GM12878 (cell line): ENCODE measurements around the gene GOLGA8B. TPM values are rescaled to one million over a fixed set of nuclear protein-coding genes. Genes with fewer than 3 reads are reported as not detected.

Experiments
- ATAC-seq: fragments of 200-7000 bp; cut with Tn5 transposase; 3 replicates; pipeline ENCODE4 v1.9.1; 2020; ENCODE audit warnings: mild to moderate bottlenecking, moderate library complexity
- BruUV-seq: library from RNA; stranded (reverse); fragments of 400-500 nt; replicated peaks from 2 replicates; lab custom pipeline; 2021; lab: Mats Ljungman, UMichigan
- CTCF ChIA-PET: fragments of 300-600 bp; sonication (Branson Sonifier 250); formaldehyde crosslinking; extraction: SDS; loops from one replicate; lab custom pipeline; 2021; ENCODE audit warnings: inconsistent platforms; lab: Yijun Ruan, JAX
- POLR2A ChIA-PET: fragments of 350-600 bp; formaldehyde crosslinking; extraction: SDS; loops from one replicate; lab custom pipeline; 2021; ENCODE audit warnings: inconsistent platforms; lab: Charles Lee
- RAD21 ChIA-PET: fragments of 300-600 bp; sonication (Branson Sonifier 250); formaldehyde crosslinking; loops from one replicate; lab custom pipeline; 2023; ENCODE audit warnings: antibody characterized with exemption; ENCODE audit not compliant: unreplicated experiment; lab: Charles Lee
- SMC1A ChIA-PET: fragments of 300-600 bp; sonication (Branson Sonifier 250); formaldehyde crosslinking; loops from one replicate; lab custom pipeline; 2023; ENCODE audit not compliant: unreplicated experiment, uncharacterized antibody; lab: Charles Lee
- DNase-seq: peaks from one replicate; pipeline ENCODE4 v3.0.0-alpha.2; 2011; ENCODE audit warnings: low read depth, low spot score
- FAIRE-seq: peaks from 3 replicates; lab custom pipeline; 2011; peaks lifted over from hg19 to GRCh38; lab: Jason Lieb, UNC
- H2AFZ ChIP-seq: 2 replicates; pipeline ENCODE4 v1.6.0; 2011; ENCODE audit warnings: low read depth, low read length, control low read depth; ENCODE audit not compliant: control insufficient read depth
- H3K27ac ChIP-seq: 2 replicates; pipeline ENCODE4 v1.5.1; 2011; ENCODE audit warnings: control low read depth; ENCODE audit not compliant: control insufficient read depth, insufficient read depth
- H3K27me3 ChIP-seq, 2 experiments: replicated peaks in 1 of 2; 2 replicates each; pipeline versions ENCODE4 v1.6.0 to v1.6.1; 2011; ENCODE audit warnings: low read length in 1 of 2; ENCODE audit not compliant: control insufficient read depth in 2 of 2, insufficient read depth in 2 of 2
- H3K36me3 ChIP-seq, 2 experiments: 2 replicates each; pipeline ENCODE4 v1.5.1; 2011; ENCODE audit warnings: low read length in 1 of 2; ENCODE audit not compliant: control insufficient read depth in 2 of 2, insufficient read depth in 2 of 2
- H3K4me1 ChIP-seq: 2 replicates; pipeline ENCODE4 v1.6.1; 2011; ENCODE audit warnings: mild to moderate bottlenecking, low read length, moderate library complexity, mixed read lengths; ENCODE audit not compliant: control insufficient read depth, insufficient read depth
- H3K4me2 ChIP-seq: 2 replicates; pipeline ENCODE4 v1.6.0; 2011; ENCODE audit warnings: control low read depth; ENCODE audit not compliant: control insufficient read depth, insufficient read depth
- H3K4me3 ChIP-seq: fragments of 200-600 bp; sonication (generic); 2 replicates; pipeline ENCODE4 v1.5.1; 2016
- H3K79me2 ChIP-seq: 2 replicates; pipeline ENCODE4 v1.6.0; 2011; ENCODE audit warnings: low read length; ENCODE audit not compliant: control insufficient read depth, insufficient read depth
- H3K9ac ChIP-seq: 2 replicates; pipeline ENCODE4 v1.8.0; 2011; ENCODE audit warnings: low read length, control low read depth, mixed read lengths; ENCODE audit not compliant: control insufficient read depth, insufficient read depth
- H3K9me3 ChIP-seq: replicated peaks from 3 replicates; pipeline ENCODE4 v1.5.1; 2011; ENCODE audit warnings: mild to moderate bottlenecking, low read length; ENCODE audit not compliant: control insufficient read depth, insufficient read depth
- H4K20me1 ChIP-seq: 2 replicates; pipeline ENCODE4 v1.6.0; 2011; ENCODE audit not compliant: control insufficient read depth, insufficient read depth
- ATF3 ChIP-seq: IDR thresholded peaks from 2 replicates; pipeline ENCODE4 v1.6.1; 2011; ENCODE audit warnings: low read depth, mild to moderate bottlenecking, low read length, moderate library complexity, borderline replicate concordance; ENCODE audit errors: extremely low read depth
- CBX3 ChIP-seq: fragments of 200-600 bp; sonication (generic); IDR thresholded peaks from 2 replicates; pipeline ENCODE4 v1.6.1; 2016; ENCODE audit warnings: low read depth, borderline replicate concordance
- CHD4 ChIP-seq: fragments of 200-600 bp; sonication (generic); IDR thresholded peaks from 2 replicates; pipeline ENCODE4 v1.6.1; 2016; ENCODE audit warnings: mild to moderate bottlenecking
- EZH2 ChIP-seq: IDR thresholded peaks from 2 replicates; pipeline ENCODE4 v1.6.1; 2012; ENCODE audit warnings: low read depth, mild to moderate bottlenecking, control low read depth, inconsistent platforms, low read length, borderline replicate concordance; ENCODE audit not compliant: control insufficient read depth
- GATAD2B ChIP-seq: fragments of 450-650 bp; conservative IDR thresholded peaks from 2 replicates; pipeline ENCODE4 v1.6.1; 2017; ENCODE audit warnings: low read depth, mild to moderate bottlenecking, moderate library complexity
- IKZF2 ChIP-seq, 2 experiments: fragments of 450-650 bp; IDR thresholded peaks; 2 replicates each; pipeline ENCODE4 v1.6.1; 2017; ENCODE audit warnings: mild to moderate bottlenecking in 2 of 2, moderate library complexity in 2 of 2
- KAT2A ChIP-seq: conservative IDR thresholded peaks from 2 replicates; pipeline ENCODE4 v1.6.1; 2011; ENCODE audit warnings: low read depth, low read length; ENCODE audit not compliant: control insufficient read depth
- MAX ChIP-seq: IDR thresholded peaks from 2 replicates; pipeline ENCODE4 v1.6.1; 2012; ENCODE audit warnings: low read depth, low read length, improper control_type of control experiment
- NFYB ChIP-seq: IDR thresholded peaks from 2 replicates; pipeline ENCODE4 v1.6.1; 2011; ENCODE audit warnings: low read depth, mild to moderate bottlenecking, low read length, improper control_type of control experiment, moderate library complexity; ENCODE audit not compliant: insufficient read depth
- SMARCA5 ChIP-seq: fragments of 450-650 bp; IDR thresholded peaks from 2 replicates; pipeline ENCODE4 v1.6.1; 2017; ENCODE audit warnings: mild to moderate bottlenecking
- TBL1XR1 ChIP-seq: IDR thresholded peaks from 2 replicates; pipeline ENCODE4 v1.6.1; 2012; ENCODE audit warnings: low read depth, low read length, improper control_type of control experiment
- ZNF687 ChIP-seq: fragments of 450-650 bp; IDR thresholded peaks from 2 replicates; pipeline ENCODE4 v1.6.1; 2017; ENCODE audit warnings: mild to moderate bottlenecking, moderate library complexity
- WGBS: methylation state at CpG from one replicate; pipeline ENCODE4 v1.1.6; 2016; ENCODE audit warnings: low lambda C conversion rate; ENCODE audit not compliant: insufficient replicate concordance, insufficient coverage; ENCODE audit errors: missing lambda C conversion rate; 5-methylcytosine and 5-hydroxymethylcytosine counted together
- in situ Hi-C: fragments of 300-500 bp; cut with MboI; formaldehyde crosslinking; loops from 9 replicates; pipeline ENCODE4 v1.14.3; 2018; ENCODE audit warnings: mixed read lengths
- intact Hi-C: fragments of 100-400 bp; cut with micrococcal nuclease; formaldehyde crosslinking; loops from one replicate; pipeline ENCODE4 v1.14.2; 2022; ENCODE audit not compliant: unreplicated experiment
- polyA plus RNA-seq, 11 experiments: library from polyadenylated mRNA; depleted of rRNA in 4 of 11; unstranded in 6 of 11; stranded (reverse) in 5 of 11; fragments of >200 nt; fragmentation: Nextera tagmentation in 4 of 11; fragmentation: Illumina TruSeq in 1 of 11; extraction: Ambion mirVana in 4 of 11; extraction: Trizol in 1 of 11; gene quantifications; 1 replicate in 1 of 11; 2 replicates in 10 of 11; pipeline versions ENCODE4 v1.2.1 to v1.2.3, GENCODE V29; 2011 to 2016; ENCODE audit warnings: inconsistent platforms in 2 of 11, missing spikeins in 2 of 11, low read depth in 1 of 11
- total RNA-seq, 4 experiments: library from RNA; depleted of rRNA in 3 of 4; stranded (reverse); fragments of >200 nt in 3 of 4; fragmentation: Illumina TruSeq in 1 of 4; extraction: Trizol in 1 of 4; gene quantifications; 2 replicates each; pipeline versions ENCODE4 v1.2.1 to v1.2.3, GENCODE V29; 2013 to 2021
- TF ChIP-seq, protein P1 (sequence below): fragments of 450-650 bp; IDR thresholded peaks from 2 replicates; pipeline ENCODE4 v1.6.1; 2018; ENCODE audit warnings: borderline replicate concordance, mild to moderate bottlenecking; ENCODE audit not compliant: partially characterized antibody

Gene GOLGA8B
- total and polyA plus RNA-seq, 10 of the 15 experiments (the other 5 are each of a cell fraction or from before 2014, with no cell fraction given), result 18.5 to 302 (median 78.7) TPM

- CTCF ChIA-PET, result no interaction called here
Measured at GRCh38 chr15:34628577-34629152, 45.2 kb upstream of the GOLGA8B start.

DNA sequence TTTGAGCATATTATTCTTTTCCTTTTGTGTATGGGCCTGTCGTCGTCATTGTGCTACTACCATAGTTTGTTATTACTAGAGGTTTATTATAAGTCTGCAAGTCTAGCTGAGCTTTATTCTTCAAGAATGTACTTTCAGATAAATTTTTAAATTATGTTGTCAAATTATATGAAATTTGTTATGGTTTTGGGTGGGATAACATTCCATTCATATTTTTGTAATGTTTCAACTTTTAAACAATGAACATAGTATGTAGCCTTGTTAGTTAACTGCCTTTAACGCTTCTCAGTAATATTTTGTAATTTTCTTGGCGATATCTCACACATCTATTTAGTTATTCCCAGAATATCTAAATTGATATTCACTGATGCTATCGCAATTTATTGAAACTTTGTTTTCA, 41.6 kb upstream of the GOLGA8B start:
- BruUV-seq, result no TSS peak
- no peak for FAIRE-seq
- Histone ChIP-seq H3K36me3 (no peaks in the 10 kb centered on the region), H3K9ac (no peak overlapping the region), H3K4me3 (no peak overlapping the region), H2AFZ (no peak overlapping the region), H3K4me2 (no peak overlapping the region), H4K20me1 (no peaks in the 10 kb centered on the region), H3K79me2 (no peaks in the 10 kb centered on the region), H3K9me3 (no peaks in the 10 kb centered on the region), H3K27ac (no peak overlapping the region), H3K27me3 (no peaks in the 10 kb centered on the region), H3K4me1 (no peaks in the 10 kb centered on the region)
- ChIA-PET SMC1A (no interaction called here), CTCF (no interaction called here), RAD21 (no interaction called here), POLR2A (interaction anchor here (0.6 kb wide), 1 partner anchor 874 kb away, joined by 5 read pairs; no protein-coding TSS in a partner anchor)
- intact Hi-C loops, result no loop called here
- WGBS, result 43% methylated on average over 5 of the region's 5 CpGs
- in situ Hi-C loops, result no loop called here
- no peak for DNase-seq
- ATAC-seq, result no peak
- no peak for TF ChIP-seq NFYB
- TF ChIP-seq ZNF687, result no peak
- TF ChIP-seq SMARCA5, result no peak
- TF ChIP-seq, protein P1, sequence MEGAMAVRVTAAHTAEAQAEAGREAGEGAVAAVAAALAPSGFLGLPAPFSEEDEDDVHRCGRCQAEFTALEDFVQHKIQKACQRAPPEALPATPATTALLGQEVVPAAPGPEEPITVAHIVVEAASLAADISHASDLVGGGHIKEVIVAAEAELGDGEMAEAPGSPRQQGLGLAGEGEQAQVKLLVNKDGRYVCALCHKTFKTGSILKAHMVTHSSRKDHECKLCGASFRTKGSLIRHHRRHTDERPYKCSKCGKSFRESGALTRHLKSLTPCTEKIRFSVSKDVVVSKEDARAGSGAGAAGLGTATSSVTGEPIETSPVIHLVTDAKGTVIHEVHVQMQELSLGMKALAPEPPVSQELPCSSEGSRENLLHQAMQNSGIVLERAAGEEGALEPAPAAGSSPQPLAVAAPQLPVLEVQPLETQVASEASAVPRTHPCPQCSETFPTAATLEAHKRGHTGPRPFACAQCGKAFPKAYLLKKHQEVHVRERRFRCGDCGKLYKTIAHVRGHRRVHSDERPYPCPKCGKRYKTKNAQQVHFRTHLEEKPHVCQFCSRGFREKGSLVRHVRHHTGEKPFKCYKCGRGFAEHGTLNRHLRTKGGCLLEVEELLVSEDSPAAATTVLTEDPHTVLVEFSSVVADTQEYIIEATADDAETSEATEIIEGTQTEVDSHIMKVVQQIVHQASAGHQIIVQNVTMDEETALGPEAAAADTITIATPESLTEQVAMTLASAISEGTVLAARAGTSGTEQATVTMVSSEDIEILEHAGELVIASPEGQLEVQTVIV, result no peak
- TF ChIP-seq ATF3, result no peak

More at GRCh38 chr15:34628577-34629152, 45.2 kb upstream of the GOLGA8B start:
- Histone ChIP-seq H3K79me2 (no peaks in the 10 kb centered on the region), H3K9me3 (no peaks in the 10 kb centered on the region), H3K9ac (no peak overlapping the region), H2AFZ (no peak overlapping the region), H3K4me1 (no peaks in the 10 kb centered on the region), H3K4me3 (no peak overlapping the region), H3K27me3 (no peaks in the 10 kb centered on the region), H3K4me2 (no peak overlapping the region), H3K27ac (no peak overlapping the region), H3K36me3 (no peaks in the 10 kb centered on the region), H4K20me1 (no peaks in the 10 kb centered on the region)
- intact Hi-C loops, result no loop called here
- no TSS peak for BruUV-seq
- TF ChIP-seq KAT2A (no peak), GATAD2B (no peak), CHD4 (no peak), TBL1XR1 (no peak), EZH2 (no peak), IKZF2 (IDR thresholded peaks at IDR 0.05) (no peak), CBX3 (no peak), MAX (no peak)
- ChIA-PET RAD21 (no interaction called here), SMC1A (no interaction called here), POLR2A (no interaction called here)
- ATAC-seq (no peak), FAIRE-seq (no peak), DNase-seq (no peak)
- WGBS, result 13% methylated on average over 2 of the region's 2 CpGs
- in situ Hi-C loops, result no loop called here
